Left ventricle myocardium inferior (tissue), 1 donor: ENCODE results near the gene MS4A14. TPM values are rescaled to one million over a fixed set of nuclear protein-coding genes. Genes with fewer than 3 reads are reported as not detected.

Experiments
- DNase-seq: peaks from one replicate; pipeline ENCODE4 v3.0.0-alpha.2; 2020
- H3K27ac ChIP-seq: fragments of 200-600 bp; replicated peaks from 2 replicates; pipeline ENCODE4 v1.8.0; 2021
- H3K27me3 ChIP-seq: fragments of 200-600 bp; 2 replicates; pipeline ENCODE4 v1.8.0; 2021; ENCODE audit warnings: low read depth
- H3K36me3 ChIP-seq: fragments of 200-600 bp; 2 replicates; pipeline ENCODE4 v1.8.0; 2021
- H3K4me1 ChIP-seq: fragments of 200-600 bp; 2 replicates; pipeline ENCODE4 v1.8.0; 2021
- H3K4me3 ChIP-seq: fragments of 200-600 bp; 2 replicates; pipeline ENCODE4 v1.8.0; 2021; ENCODE audit warnings: mild to moderate bottlenecking, moderate library complexity
- H3K9me3 ChIP-seq: fragments of 200-600 bp; replicated peaks from 2 replicates; pipeline ENCODE4 v1.8.0; 2021
- CTCF ChIP-seq: fragments of 200-600 bp; IDR thresholded peaks from 2 replicates; pipeline ENCODE4 v1.8.0; 2021; ENCODE audit warnings: antibody characterized with exemption, mild to moderate bottlenecking, borderline replicate concordance
- intact Hi-C: fragments of 100-400 bp; cut with micrococcal nuclease; formaldehyde crosslinking; loops from one replicate; pipeline ENCODE4 v1.11.0; 2022
- total RNA-seq: library from RNA; stranded (reverse); fragmentation: NEBNext Ultra II Directional; extraction: Animal tissue kit (Norgen Biotek cat#: 25700); gene quantifications from one replicate; pipeline ENCODE4 v1.2.1, GENCODE V29; 2021
- donor health status: DM: no; HTN: yes; CAD: no; lungs with severe emphysema.

MS4A14 gene
- total RNA-seq, 1 donor from 2014 or later: 1.1 TPM

GRCh38 chr11:60370252-60370810 lies 25.9 kb upstream of the MS4A14 start:
- Histone ChIP-seq H3K36me3 (no peaks in the 10 kb centered on the region), H3K4me1 (no peaks in the 10 kb centered on the region), H3K4me3 (no peak overlapping the region), H3K27me3 (peaks cover 28% of the 10 kb centered on the region), H3K9me3 (no peaks in the 10 kb centered on the region), H3K27ac (no peak overlapping the region)
- DNase-seq: no peak
- intact Hi-C loops: no loop called here
- no peak for TF ChIP-seq CTCF

GRCh38 chr11:60370811-60371298 lies 25.4 kb upstream of the MS4A14 start:
- Histone ChIP-seq H3K36me3 (no peaks in the 10 kb centered on the region), H3K4me3 (no peak overlapping the region), H3K27ac (no peak overlapping the region), H3K27me3 (peaks cover 22% of the 10 kb centered on the region), H3K4me1 (no peaks in the 10 kb centered on the region), H3K9me3 (no peaks in the 10 kb centered on the region)
- intact Hi-C loops: no loop called here
- DNase-seq: no peak
- no peak for TF ChIP-seq CTCF

- no peak overlapping the region for H3K27ac ChIP-seq
- H3K9me3 ChIP-seq: no peaks in the 10 kb centered on the region
- no peak for TF ChIP-seq CTCF
Observed at GRCh38 chr11:60371386-60371785, 24.9 kb upstream of the MS4A14 start.

GRCh38 chr11:60371854-60372253 lies 24.4 kb upstream of the MS4A14 start:
- H3K4me3 ChIP-seq: no peak overlapping the region
- no peaks in the 10 kb centered on the region for H3K9me3 ChIP-seq
- peaks cover 21% of the 10 kb centered on the region for H3K27me3 ChIP-seq
- intact Hi-C loops: no loop called here
- no peaks in the 10 kb centered on the region for H3K36me3 ChIP-seq
- no peak overlapping the region for H3K27ac ChIP-seq
- no peaks in the 10 kb centered on the region for H3K4me1 ChIP-seq
- TF ChIP-seq CTCF: no peak
- DNase-seq: no peak

More at GRCh38 chr11:60371386-60371785, 24.9 kb upstream of the MS4A14 start:
- intact Hi-C loops: no loop called here
- peaks cover 19% of the 10 kb centered on the region for H3K27me3 ChIP-seq
- H3K4me1 ChIP-seq: no peaks in the 10 kb centered on the region
- no peak for DNase-seq
- H3K4me3 ChIP-seq: no peak overlapping the region
- H3K36me3 ChIP-seq: no peaks in the 10 kb centered on the region

GRCh38 chr11:60372767-60373166 lies 23.5 kb upstream of the MS4A14 start:
- no peaks in the 10 kb centered on the region for H3K4me1 ChIP-seq
- no peak overlapping the region for H3K27ac ChIP-seq
- no peak for TF ChIP-seq CTCF
- no peak overlapping the region for H3K4me3 ChIP-seq
- intact Hi-C loops: no loop called here
- H3K36me3 ChIP-seq: no peaks in the 10 kb centered on the region
- no peak for DNase-seq
- H3K27me3 ChIP-seq: peaks cover 21% of the 10 kb centered on the region
- no peaks in the 10 kb centered on the region for H3K9me3 ChIP-seq
